Ishikawa (cell line): Measurements from ENCODE around the gene KCNJ18.

Experiments used
- EGR1 ChIP-seq: IDR thresholded peaks from 2 replicates; pipeline ENCODE4 v1.6.1; 2012
- EP300 ChIP-seq: IDR thresholded peaks from 2 replicates; pipeline ENCODE4 v1.6.1; 2012; ENCODE audit warnings: borderline replicate concordance
- NFIC ChIP-seq: IDR thresholded peaks from 2 replicates; pipeline ENCODE4 v1.6.1; 2012
- REST ChIP-seq: IDR thresholded peaks from 2 replicates; pipeline ENCODE4 v1.6.1; 2012; ENCODE audit warnings: low read depth, mild to moderate bottlenecking
- TAF1 ChIP-seq: IDR thresholded peaks from 2 replicates; pipeline ENCODE4 v1.6.1; 2012; ENCODE audit warnings: low read depth, mild to moderate bottlenecking
- YY1 ChIP-seq: IDR thresholded peaks from 2 replicates; pipeline ENCODE4 v1.6.1; 2012; ENCODE audit warnings: low read depth
- ZBTB7A ChIP-seq: IDR thresholded peaks from 2 replicates; pipeline ENCODE4 v1.6.1; 2012; ENCODE audit warnings: low read depth
- TF ChIP-seq, protein P1 (sequence below): IDR thresholded peaks from 2 replicates; pipeline ENCODE4 v1.6.1; 2012
- TF ChIP-seq, protein P2 (sequence below): IDR thresholded peaks from 2 replicates; pipeline ENCODE4 v1.6.1; 2012

DNA sequence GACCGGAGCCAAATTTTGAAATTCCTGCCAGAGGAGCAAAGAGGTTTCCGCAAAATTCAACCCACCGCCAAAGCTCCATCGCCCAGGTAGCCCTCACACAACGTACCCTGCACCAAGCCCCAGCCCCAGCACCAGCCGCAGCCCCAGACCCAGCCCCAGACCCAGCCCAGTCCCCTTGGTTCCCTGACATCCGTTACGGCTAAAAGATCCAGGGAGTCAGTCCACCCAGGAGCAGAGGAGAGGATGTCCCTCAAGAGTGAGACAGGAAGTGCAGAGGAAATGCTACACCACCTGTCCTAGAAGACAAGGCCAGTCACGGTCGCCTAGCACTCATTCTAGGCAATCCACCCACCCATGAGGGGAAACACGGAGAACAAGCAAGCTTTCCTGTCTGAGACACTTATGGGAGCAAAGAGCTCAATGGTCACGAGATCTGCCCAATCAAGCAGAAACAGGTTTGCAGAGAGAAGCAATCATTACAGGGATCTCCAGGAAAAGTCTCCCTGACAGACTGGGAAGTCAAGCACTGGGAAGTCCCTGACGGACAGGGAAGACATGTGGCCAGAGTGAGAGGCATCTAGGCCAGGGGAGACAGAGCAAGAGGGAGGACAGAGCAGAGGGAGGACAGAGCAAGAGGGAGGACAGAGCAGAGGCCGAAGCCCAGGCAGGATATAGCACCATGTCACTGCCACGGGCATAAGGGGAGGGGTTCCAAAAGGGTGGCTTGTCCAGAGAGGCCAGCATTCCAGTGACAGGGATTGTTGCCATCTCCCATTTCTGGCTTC lies 15.0 kb upstream of the KCNJ18 start:
- TF ChIP-seq EP300 (no peak), NFIC (no peak), TAF1 (no peak), ZBTB7A (no peak), YY1 (no peak), REST (no peak), EGR1 (no peak)
- TF ChIP-seq, protein P1, sequence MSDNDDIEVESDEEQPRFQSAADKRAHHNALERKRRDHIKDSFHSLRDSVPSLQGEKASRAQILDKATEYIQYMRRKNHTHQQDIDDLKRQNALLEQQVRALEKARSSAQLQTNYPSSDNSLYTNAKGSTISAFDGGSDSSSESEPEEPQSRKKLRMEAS = no peak
- TF ChIP-seq, protein P2, sequence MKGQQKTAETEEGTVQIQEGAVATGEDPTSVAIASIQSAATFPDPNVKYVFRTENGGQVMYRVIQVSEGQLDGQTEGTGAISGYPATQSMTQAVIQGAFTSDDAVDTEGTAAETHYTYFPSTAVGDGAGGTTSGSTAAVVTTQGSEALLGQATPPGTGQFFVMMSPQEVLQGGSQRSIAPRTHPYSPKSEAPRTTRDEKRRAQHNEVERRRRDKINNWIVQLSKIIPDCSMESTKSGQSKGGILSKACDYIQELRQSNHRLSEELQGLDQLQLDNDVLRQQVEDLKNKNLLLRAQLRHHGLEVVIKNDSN = no peak
